Measurements from ENCODE around the gene TMEM169.

TMEM169 gene

DNA sequence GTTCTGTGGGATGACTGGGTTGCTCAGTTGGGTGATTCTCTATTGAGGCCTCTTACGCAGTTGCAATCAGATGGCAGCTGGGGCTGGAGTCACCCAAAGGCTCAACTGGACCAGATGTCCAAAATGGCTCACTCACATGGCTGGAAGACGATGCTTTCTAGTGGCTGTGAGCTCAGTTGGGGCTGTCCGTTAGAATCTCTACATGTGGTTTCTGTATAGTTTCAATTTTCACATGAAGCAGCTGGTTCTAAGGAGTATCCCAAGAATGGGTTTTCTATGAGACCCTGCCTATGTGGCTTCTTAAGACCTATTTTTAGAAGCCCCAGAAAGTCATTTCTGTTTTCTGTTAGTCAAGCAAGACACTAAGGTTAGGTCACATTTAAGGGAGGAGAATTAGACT is 31.9 kb downstream of the TMEM169 start:
- peaks cover 72% of the 10 kb centered on the region for H3K36me3 ChIP-seq (ENCODE audit: insufficient read depth, low read length)
- peaks cover 47% of the 10 kb centered on the region for H3K4me1 ChIP-seq (ENCODE audit: insufficient read depth, low read length)
- H3K9me3 ChIP-seq (ENCODE audit: low read length), result no peaks in the 10 kb centered on the region
- H3K4me3 ChIP-seq (ENCODE audit: low read length), result no peak overlapping the region
- H3K27me3 ChIP-seq (ENCODE audit: insufficient read depth, low read length), result no peaks in the 10 kb centered on the region
- no peak overlapping the region for H2AFZ ChIP-seq (ENCODE audit: low read depth, low read length)

DNA sequence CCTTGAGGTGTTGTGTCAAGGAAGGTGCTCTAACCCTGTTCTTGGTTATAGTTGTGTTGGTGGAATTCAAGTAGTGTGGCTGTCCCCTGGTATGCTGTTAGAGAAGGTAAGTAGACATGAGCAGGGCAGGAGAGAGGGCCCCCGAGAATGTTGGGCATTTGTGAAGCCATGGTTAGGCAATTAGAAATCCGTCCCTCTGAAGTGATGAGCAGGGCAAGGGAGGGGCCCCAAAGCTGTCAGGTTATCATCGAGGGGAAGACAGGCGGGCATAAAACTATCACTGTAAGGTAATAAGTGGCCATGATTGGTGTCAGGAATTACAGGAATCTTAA is 32.6 kb downstream of the TMEM169 start:
- no peak overlapping the region for H2AFZ ChIP-seq (ENCODE audit: low read depth, low read length)
- peaks cover 54% of the 10 kb centered on the region for H3K4me1 ChIP-seq (ENCODE audit: insufficient read depth, low read length)
- no peaks in the 10 kb centered on the region for H3K9me3 ChIP-seq (ENCODE audit: low read length)
- H3K4me3 ChIP-seq (ENCODE audit: low read length), result no peak overlapping the region
- no peaks in the 10 kb centered on the region for H3K27me3 ChIP-seq (ENCODE audit: insufficient read depth, low read length)
- peaks cover 80% of the 10 kb centered on the region for H3K36me3 ChIP-seq (ENCODE audit: insufficient read depth, low read length)

DNA sequence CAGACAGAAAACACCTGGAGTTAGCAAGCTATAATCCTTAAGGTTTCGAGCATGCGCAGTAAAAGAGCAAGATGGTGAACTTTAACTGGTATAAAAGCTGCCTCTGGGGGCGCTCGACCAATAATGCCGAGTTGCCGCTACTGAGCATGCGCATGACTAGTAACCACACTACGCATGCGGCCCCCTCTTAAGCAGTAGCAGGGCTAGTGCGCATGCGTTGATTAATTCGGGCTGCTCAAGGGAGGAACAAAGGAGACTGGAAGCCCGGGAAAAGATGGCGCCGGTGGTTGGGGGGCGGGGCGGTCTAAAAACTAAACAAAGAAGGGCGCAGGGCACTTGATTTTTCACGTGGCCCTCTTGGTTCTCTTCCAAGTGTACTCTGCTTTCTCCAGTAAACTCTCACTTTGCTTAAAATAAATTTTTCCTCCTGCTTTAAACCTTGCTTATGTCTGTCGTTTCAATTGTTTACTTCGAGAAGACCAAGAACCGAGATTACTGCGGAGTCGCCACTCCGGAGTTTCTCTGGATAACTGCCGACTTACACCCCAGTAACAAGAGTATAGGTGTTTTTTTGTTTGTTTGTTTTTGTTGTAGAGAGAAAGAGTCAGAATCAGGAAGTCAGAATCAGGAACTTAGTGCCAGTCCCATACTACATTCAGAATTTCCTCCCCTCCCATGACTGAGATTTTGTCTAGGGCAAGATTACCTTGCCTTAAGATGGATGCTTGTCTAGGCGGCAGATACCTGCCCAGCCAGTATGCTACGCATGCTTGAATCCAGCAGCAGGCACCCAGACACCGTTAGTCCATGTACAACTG is 33.2 kb downstream of the TMEM169 start:
- Histone ChIP-seq H3K9me3 (ENCODE audit: low read length) (no peaks in the 10 kb centered on the region), H3K27me3 (ENCODE audit: insufficient read depth, low read length) (no peaks in the 10 kb centered on the region), H3K4me1 (ENCODE audit: insufficient read depth, low read length) (peaks cover 58% of the 10 kb centered on the region), H2AFZ (ENCODE audit: low read depth, low read length) (peak overlapping the region; percentile 51), H3K36me3 (ENCODE audit: insufficient read depth, low read length) (peaks cover 86% of the 10 kb centered on the region), H3K4me3 (ENCODE audit: low read length) (peak overlapping the region; percentile 32)

DNA sequence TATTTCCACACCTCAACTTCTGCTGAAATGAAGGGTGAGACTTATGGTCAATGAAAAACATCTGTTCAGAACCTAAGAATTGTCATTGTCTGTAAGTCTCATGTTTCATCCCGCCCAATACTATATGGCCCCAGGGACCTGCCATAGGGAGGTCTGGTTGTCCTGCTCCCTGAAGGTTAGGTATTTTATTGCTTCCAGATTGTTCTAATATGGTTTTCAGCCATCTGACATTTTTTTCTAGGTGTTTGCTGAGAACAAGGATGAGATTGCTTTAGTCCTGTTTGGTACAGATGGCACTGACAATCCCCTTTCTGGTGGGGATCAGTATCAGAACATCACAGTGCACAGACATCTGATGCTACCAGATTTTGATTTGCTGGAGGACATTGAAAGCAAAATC is 34.7 kb downstream of the TMEM169 start:
- Histone ChIP-seq H3K4me1 (ENCODE audit: insufficient read depth, low read length) (peaks cover 46% of the 10 kb centered on the region), H3K4me3 (ENCODE audit: low read length) (no peak overlapping the region), H3K9me3 (ENCODE audit: low read length) (no peaks in the 10 kb centered on the region), H3K36me3 (ENCODE audit: insufficient read depth, low read length) (peaks cover 94% of the 10 kb centered on the region), H3K27me3 (ENCODE audit: insufficient read depth, low read length) (no peaks in the 10 kb centered on the region), H2AFZ (ENCODE audit: low read depth, low read length) (no peak overlapping the region)

DNA sequence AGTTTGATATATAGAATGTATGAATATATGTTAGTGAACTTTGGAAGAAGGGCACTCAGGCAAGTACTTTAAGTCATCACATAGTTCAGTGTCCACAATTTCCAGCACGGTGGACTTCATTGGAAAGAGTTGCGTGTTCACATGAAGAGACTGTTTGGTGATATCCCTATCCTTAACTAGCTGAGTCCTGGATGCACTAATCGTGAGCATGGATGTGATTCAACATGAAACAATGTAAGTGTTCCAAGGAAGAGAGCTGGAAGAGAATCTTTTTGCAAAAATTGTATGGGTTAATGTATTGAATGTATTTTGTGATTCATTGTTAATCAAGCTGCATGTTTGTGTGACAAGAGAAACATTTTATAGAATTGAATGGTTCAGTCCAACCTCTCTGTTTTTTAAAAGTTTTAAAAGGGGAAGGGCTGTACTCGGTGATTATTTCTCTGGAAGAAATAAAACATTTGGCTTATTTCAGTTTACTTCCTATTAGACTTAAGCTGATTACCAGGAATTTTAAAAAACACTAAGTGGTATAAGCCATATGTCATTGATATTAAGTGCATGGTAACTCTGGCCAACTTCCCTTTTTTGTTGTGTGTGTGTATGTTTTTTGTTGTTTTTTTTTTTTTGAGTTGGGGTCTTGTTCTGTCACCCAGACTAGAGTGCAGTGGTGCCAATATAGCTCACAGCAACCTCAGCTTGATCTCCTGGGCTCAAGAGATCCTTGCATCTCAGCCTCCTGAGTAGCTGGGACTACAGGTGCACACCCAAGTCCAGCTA is 36.0 kb downstream of the TMEM169 start:
- Histone ChIP-seq H3K4me1 (ENCODE audit: insufficient read depth, low read length) (peaks cover 42% of the 10 kb centered on the region), H3K9me3 (ENCODE audit: low read length) (no peaks in the 10 kb centered on the region), H3K36me3 (ENCODE audit: insufficient read depth, low read length) (peaks cover 94% of the 10 kb centered on the region), H3K4me3 (ENCODE audit: low read length) (no peak overlapping the region), H2AFZ (ENCODE audit: low read depth, low read length) (no peak overlapping the region), H3K27me3 (ENCODE audit: insufficient read depth, low read length) (no peaks in the 10 kb centered on the region)

DNA sequence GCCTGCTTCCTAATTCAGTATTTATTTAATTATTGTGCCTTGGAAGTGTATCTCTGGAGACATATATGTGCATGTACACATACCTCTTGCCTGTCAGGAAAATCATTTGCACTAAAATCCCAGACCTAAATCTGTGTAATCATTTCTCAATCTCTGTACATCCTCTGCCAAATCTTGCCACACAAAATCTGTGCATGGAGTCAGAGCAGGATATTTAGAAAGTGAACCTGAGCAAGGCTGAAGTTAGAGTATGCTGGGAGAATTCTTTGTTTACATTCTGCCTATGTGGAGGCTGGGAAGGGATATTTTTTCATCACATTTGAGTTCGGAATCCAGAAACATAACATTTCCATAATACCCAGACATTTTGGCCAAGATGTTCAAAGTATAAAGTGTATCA is 36.8 kb downstream of the TMEM169 start:
- peaks cover 42% of the 10 kb centered on the region for H3K4me1 ChIP-seq (ENCODE audit: insufficient read depth, low read length)
- peaks cover 94% of the 10 kb centered on the region for H3K36me3 ChIP-seq (ENCODE audit: insufficient read depth, low read length)

DNA sequence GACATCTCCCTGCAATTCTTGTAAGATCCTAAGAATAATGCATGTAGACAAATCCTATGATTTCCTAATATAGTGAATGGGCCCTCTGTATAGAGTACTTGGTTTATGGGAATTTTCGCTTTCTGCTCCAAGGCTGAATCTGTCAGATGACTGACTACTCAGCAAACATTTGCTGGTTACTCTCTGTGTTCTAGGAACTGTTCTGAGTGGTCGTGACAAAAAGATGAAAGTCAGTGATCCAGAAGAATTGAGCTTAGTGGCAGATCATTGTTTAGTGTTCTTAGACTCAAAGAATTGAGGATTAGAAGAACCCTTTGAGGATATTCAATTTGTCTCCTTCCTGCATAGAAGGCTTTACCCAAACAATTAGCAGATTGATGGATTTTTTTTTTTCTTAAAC is 37.4 kb downstream of the TMEM169 start:
- H3K4me1 ChIP-seq (ENCODE audit: insufficient read depth, low read length), result peaks cover 41% of the 10 kb centered on the region
- no peak overlapping the region for H3K4me3 ChIP-seq (ENCODE audit: low read length)
- H2AFZ ChIP-seq (ENCODE audit: low read depth, low read length), result no peak overlapping the region
- peaks cover 94% of the 10 kb centered on the region for H3K36me3 ChIP-seq (ENCODE audit: insufficient read depth, low read length)
- H3K27me3 ChIP-seq (ENCODE audit: insufficient read depth, low read length), result no peaks in the 10 kb centered on the region
- H3K9me3 ChIP-seq (ENCODE audit: low read length), result no peaks in the 10 kb centered on the region

More for the DNA sequence above, 36.8 kb downstream of the TMEM169 start:
- no peaks in the 10 kb centered on the region for H3K27me3 ChIP-seq (ENCODE audit: insufficient read depth, low read length)
- no peak overlapping the region for H3K4me3 ChIP-seq (ENCODE audit: low read length)
- H2AFZ ChIP-seq (ENCODE audit: low read depth, low read length), result no peak overlapping the region
- H3K9me3 ChIP-seq (ENCODE audit: low read length), result no peaks in the 10 kb centered on the region

DNA sequence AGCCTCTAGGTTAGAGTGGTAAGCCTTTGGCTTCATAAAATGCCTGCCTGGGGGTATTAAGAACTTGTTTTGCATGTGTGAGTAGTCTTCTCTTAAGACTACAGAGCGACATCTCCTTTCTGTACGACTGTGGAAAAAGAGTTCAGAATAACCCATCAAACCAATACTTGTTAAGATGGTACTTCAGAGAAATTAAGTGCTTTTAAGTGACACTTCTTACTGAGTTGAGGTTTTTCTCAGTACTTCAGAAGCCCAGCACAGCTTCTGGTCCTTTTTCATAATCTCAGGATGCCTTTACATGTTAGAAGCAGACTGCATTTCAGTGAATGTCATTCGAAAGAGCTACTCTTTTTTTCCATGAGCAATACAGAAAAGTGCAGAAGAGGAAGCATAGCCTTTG is 38.3 kb downstream of the TMEM169 start:
- H3K4me3 ChIP-seq (ENCODE audit: low read length), result no peak overlapping the region
- no peaks in the 10 kb centered on the region for H3K9me3 ChIP-seq (ENCODE audit: low read length)
- no peaks in the 10 kb centered on the region for H3K27me3 ChIP-seq (ENCODE audit: insufficient read depth, low read length)
- H3K4me1 ChIP-seq (ENCODE audit: insufficient read depth, low read length), result peaks cover 35% of the 10 kb centered on the region
- peaks cover 98% of the 10 kb centered on the region for H3K36me3 ChIP-seq (ENCODE audit: insufficient read depth, low read length)
- H2AFZ ChIP-seq (ENCODE audit: low read depth, low read length), result no peak overlapping the region

DNA sequence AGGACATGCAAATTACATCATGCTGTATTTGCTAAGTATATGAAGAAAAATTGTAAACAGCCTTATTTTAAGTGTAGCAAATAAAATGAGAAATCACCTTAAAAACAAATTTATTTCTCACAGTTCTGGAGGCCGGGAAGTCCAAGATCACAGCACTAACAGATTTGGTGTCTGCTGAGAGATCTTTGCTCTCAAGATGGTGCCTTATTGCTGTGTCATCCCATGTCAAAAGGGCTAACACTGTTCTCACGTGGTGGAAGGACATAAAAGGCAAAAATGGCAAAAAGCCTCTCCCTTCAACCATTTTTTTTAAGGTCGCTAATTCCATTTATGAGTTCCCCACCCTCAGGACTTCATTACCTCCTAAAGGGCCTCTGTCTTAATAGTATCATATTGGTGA is 39.5 kb downstream of the TMEM169 start:
- Histone ChIP-seq H3K4me3 (ENCODE audit: low read length) (no peak overlapping the region), H2AFZ (ENCODE audit: low read depth, low read length) (no peak overlapping the region), H3K36me3 (ENCODE audit: insufficient read depth, low read length) (peaks cover 97% of the 10 kb centered on the region), H3K4me1 (ENCODE audit: insufficient read depth, low read length) (peaks cover 24% of the 10 kb centered on the region), H3K27me3 (ENCODE audit: insufficient read depth, low read length) (no peaks in the 10 kb centered on the region), H3K9me3 (ENCODE audit: low read length) (no peaks in the 10 kb centered on the region)

DNA sequence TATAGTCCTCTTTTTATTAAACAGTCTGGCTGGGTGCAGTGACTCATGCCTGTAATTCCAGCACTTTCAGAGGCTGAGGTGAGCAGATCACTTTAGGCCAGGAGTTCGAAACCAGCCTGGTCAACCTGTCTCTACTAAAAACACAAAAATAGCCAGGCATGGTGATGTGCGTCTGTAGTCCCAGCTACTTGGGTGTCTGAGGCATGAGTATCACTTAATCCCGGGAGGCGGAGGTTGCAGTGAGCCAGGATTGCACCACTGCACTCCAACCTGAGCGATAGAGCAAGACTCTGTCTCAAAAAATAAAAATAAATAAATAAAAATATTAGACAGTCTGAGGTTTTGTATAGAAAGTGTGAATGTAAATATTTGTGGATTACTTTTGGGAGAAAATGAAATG is 45.2 kb downstream of the TMEM169 start:
- H3K27me3 ChIP-seq (ENCODE audit: insufficient read depth, low read length), result no peaks in the 10 kb centered on the region
- H3K4me1 ChIP-seq (ENCODE audit: insufficient read depth, low read length), result no peaks in the 10 kb centered on the region
- H3K36me3 ChIP-seq (ENCODE audit: insufficient read depth, low read length), result peaks cover 93% of the 10 kb centered on the region
- H3K9me3 ChIP-seq (ENCODE audit: low read length), result no peaks in the 10 kb centered on the region
- no peak overlapping the region for H2AFZ ChIP-seq (ENCODE audit: low read depth, low read length)
- H3K4me3 ChIP-seq (ENCODE audit: low read length), result no peak overlapping the region

DNA sequence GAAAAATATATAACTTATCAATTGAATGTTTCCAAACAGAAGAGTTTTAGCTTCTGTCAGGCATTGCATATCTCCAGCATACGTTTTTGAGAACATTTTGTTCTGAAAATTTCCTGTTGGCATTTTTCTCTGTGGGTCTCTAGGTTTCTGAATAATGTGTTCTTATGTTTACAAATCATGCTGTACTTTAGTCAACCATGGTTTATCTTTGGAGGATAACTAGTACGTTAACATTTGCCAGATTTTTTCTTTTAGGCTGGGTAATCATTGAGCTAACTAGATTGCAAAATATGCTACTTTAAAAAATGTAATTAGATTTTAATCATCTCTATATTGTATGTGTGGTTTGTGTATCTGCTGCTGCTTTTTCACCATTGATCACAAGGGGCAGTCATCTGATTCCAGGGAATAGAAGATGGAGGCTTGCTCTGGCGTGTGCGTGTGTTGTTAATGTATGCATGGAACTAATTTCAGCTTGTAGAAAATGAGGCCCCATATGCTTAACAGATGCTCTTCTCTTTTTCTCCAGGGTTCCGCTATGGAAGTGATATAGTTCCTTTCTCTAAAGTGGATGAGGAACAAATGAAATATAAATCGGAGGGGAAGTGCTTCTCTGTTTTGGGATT is 48.7 kb downstream of the TMEM169 start:
- H3K27me3 ChIP-seq (ENCODE audit: insufficient read depth, low read length), result no peaks in the 10 kb centered on the region
- H3K4me3 ChIP-seq (ENCODE audit: low read length), result no peak overlapping the region

DNA sequence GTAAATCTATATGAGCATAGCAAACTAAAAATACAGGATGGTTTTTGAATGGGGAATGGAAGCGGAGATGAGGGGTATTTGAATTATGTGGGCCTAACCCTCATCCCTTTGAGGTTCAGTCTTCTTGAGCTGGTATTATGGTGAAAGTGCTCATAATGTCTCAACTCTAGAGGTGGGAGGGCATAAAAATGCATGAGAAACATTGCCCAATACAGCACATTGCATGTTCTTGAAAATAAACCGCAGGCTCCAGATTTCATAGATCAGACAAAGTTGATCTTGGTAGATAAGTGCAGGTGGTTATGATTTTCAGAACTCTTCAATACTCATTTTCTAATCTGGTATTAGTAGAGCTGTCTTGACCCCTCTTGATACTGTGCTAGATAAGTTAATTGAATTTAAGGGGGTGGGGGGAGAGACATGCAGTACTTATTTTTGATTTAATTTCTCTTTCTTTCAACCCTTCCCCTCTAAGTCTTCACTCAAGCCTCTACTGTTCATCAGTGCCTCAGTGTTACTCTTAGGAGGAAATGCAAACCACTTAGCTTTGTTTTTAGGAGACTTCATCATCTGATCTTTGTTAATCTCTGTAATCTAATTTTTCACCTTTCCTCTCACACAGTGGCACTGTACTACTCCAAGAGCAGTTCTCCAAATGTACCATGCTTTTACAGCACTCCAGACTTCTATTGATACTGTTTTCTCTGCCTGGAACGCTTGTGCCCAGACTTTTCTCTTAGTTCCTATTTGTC is 49.6 kb downstream of the TMEM169 start:
- H3K4me1 ChIP-seq (ENCODE audit: insufficient read depth, low read length), result no peaks in the 10 kb centered on the region
- no peak overlapping the region for H2AFZ ChIP-seq (ENCODE audit: low read depth, low read length)
- H3K4me3 ChIP-seq (ENCODE audit: low read length), result no peak overlapping the region
- peaks cover 93% of the 10 kb centered on the region for H3K36me3 ChIP-seq (ENCODE audit: insufficient read depth, low read length)
- no peaks in the 10 kb centered on the region for H3K27me3 ChIP-seq (ENCODE audit: insufficient read depth, low read length)
- no peaks in the 10 kb centered on the region for H3K9me3 ChIP-seq (ENCODE audit: low read length)

More for the DNA sequence above, 48.7 kb downstream of the TMEM169 start:
- Histone ChIP-seq H3K9me3 (ENCODE audit: low read length) (no peaks in the 10 kb centered on the region), H3K4me1 (ENCODE audit: insufficient read depth, low read length) (no peaks in the 10 kb centered on the region), H2AFZ (ENCODE audit: low read depth, low read length) (no peak overlapping the region), H3K36me3 (ENCODE audit: insufficient read depth, low read length) (peaks cover 96% of the 10 kb centered on the region)

DNA sequence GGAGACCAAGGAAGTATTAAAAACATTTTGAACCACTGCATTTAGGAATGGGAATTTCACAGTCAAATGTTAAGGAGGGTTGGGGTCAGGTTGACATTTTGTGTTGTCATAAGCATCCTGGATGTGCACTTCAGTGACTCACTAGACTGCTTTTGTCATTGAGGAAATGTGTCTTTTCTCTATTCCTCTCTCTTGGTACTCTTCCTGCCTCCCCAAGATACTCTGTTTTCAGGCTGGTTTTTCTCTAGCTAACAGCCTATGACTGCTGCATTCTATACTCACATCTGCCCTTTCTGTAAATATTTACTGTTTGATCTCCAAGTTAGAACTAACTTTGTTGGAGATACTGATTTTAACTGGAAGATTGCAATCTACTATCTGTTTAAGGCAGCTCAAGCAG is 50.9 kb downstream of the TMEM169 start:
- no peak overlapping the region for H3K4me3 ChIP-seq (ENCODE audit: low read length)
- no peak overlapping the region for H2AFZ ChIP-seq (ENCODE audit: low read depth, low read length)
- H3K36me3 ChIP-seq (ENCODE audit: insufficient read depth, low read length), result peaks cover 94% of the 10 kb centered on the region
- H3K4me1 ChIP-seq (ENCODE audit: insufficient read depth, low read length), result no peaks in the 10 kb centered on the region
- H3K27me3 ChIP-seq (ENCODE audit: insufficient read depth, low read length), result no peaks in the 10 kb centered on the region
- H3K9me3 ChIP-seq (ENCODE audit: low read length), result no peaks in the 10 kb centered on the region

Data from neuron (in vitro differentiated cells).